HG03342 (cell line): Measurements from ENCODE around the gene ZNF469.

Experiments
- ATAC-seq: cut with Tn5 transposase; IDR thresholded peaks from one replicate; pipeline ENCODE4 v1.9.1; 2021; ENCODE audit warnings: mild to moderate bottlenecking, moderate library complexity; ENCODE audit not compliant: unreplicated experiment

ZNF469 gene

DNA sequence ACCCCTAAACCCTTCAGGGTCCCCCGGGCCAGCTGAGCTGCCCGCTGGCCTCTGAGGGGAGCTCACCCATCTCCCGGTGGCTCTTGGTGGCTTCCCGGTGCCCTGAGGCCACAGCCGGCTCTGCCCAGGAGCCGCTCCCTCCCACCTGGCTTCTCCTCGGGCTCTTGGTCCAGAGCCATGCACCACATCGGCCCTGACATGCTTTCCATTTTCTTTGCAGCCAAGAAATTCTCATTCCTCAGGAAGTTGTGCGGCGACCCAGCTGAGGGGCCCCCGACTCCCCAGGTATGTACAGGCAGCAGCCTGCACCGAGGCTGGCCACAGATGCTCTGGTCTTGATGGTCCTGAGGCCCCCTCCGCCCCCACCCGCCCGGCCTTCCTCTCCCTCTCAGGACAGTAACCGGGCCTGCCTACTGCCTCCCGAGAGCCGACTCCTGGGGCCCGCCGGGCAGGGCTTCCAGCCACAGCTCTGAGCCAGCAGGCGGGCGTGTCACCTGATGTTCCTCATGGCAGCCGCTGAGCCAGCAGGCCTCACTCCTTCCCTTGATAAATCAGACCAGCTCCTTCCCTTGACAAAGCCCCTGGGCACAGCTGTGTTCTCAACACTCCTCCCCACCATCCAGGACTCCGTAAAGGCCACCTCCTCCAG lies 42.0 kb downstream of the ZNF469 start:
- no peak for ATAC-seq

- ATAC-seq: no peak
Measured at GRCh38 chr16:88426018-88426417, 43.3 kb downstream of the ZNF469 start.

DNA sequence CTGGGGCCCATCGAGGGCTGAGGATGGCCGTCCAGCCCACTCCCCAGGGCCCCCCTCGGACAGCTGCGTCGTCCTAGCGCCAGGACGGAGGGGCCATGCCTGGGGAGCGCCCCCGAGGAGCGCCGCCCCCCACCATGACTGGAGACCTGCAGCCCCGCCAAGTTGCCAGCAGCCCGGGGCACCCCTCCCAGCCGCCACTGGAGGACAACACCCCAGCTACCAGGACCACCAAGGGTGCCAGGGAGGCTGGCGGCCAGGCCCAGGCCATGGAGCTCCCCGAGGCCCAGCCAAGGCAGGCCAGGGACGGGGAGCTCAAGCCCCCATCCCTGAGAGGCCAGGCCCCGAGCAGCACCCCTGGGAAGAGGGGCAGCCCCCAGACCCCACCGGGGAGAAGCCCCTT lies 44.6 kb downstream of the ZNF469 start:
- no peak for ATAC-seq

DNA sequence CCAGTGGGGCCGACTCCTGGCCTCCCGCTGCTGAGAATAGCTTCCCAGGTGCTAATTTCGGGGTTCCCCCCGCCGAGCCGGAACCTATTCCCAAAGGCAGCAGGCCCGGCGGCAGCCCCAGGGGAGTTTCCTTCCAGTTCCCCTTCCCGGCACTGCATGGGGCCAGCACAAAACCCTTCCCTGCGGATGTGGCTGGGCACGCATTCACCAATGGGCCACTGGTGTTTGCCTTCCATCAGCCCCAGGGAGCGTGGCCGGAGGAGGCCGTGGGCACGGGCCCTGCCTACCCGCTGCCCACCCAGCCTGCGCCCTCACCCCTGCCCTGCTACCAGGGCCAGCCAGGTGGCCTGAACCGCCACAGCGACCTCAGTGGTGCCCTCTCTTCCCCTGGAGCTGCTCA lies 45.4 kb downstream of the ZNF469 start:
- no peak for ATAC-seq

DNA sequence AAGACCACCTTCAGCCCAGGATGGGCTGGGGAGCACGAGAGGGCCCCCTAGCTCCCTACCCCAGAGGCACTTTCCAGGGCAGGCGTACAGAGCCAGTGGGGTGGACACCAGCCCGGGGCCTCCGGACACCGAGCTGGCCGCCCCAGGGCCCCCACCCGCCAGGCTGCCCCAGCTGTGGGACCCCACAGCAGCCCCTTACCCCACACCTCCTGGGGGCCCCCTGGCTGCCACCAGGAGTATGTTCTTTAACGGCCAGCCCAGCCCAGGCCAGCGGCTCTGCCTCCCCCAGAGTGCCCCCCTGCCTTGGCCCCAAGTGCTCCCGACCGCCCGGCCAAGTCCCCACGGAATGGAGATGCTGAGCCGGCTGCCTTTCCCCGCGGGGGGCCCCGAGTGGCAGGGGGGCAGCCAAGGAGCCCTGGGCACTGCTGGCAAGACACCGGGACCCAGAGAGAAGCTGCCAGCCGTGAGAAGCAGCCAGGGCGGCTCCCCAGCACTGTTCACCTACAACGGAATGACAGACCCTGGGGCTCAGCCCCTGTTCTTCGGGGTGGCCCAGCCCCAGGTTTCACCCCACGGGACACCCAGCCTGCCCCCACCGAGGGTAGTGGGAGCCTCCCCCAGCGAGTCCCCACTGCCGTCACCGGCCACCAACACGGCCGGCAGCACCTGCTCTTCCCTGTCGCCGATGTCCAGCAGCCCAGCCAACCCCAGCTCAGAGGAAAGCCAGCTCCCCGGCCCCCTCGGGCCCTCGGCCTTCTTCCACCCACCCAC lies 46.0 kb downstream of the ZNF469 start:
- ATAC-seq: no peak

DNA sequence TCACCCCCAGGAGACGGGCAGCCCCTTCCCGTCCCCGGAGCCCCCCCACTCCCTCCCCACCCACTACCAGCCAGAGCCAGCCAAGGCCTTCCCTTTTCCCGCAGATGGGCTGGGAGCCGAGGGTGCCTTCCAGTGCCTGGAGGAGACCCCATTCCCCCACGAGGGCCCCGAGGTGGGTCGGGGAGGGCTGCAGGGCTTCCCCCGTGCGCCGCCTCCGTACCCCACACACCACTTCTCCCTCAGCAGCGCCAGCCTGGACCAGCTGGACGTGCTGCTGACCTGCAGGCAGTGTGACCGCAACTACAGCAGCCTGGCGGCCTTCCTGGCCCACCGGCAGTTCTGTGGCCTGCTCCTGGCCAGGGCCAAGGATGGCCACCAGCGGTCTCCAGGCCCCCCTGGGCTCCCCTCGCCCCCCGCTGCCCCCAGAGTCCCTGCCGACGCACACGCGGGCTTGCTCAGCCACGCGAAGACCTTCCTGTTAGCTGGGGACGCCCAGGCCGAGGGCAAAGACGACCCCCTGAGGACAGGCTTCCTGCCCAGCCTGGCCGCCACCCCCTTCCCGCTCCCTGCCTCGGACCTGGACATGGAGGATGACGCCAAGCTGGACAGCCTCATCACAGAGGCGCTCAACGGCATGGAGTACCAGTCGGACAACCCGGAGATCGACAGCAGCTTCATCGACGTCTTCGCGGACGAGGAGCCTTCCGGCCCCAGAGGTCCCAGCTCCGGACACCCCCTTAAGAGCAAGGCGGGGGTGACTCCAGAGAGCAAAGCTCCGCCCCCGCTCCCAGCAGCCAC lies 46.8 kb downstream of the ZNF469 start:
- ATAC-seq: no peak

GRCh38 chr16:88430185-88430523 lies 47.4 kb downstream of the ZNF469 start:
- no peak for ATAC-seq

- no peak for ATAC-seq
Measured at GRCh38 chr16:88430524-88431446, 48.0 kb downstream of the ZNF469 start.

GRCh38 chr16:88431651-88432050 lies 48.9 kb downstream of the ZNF469 start:
- no peak for ATAC-seq

GRCh38 chr16:88432174-88432573 lies 49.4 kb downstream of the ZNF469 start:
- ATAC-seq: no peak
